Measurements from ENCODE around the gene NEK8.

NEK8 gene

DNA sequence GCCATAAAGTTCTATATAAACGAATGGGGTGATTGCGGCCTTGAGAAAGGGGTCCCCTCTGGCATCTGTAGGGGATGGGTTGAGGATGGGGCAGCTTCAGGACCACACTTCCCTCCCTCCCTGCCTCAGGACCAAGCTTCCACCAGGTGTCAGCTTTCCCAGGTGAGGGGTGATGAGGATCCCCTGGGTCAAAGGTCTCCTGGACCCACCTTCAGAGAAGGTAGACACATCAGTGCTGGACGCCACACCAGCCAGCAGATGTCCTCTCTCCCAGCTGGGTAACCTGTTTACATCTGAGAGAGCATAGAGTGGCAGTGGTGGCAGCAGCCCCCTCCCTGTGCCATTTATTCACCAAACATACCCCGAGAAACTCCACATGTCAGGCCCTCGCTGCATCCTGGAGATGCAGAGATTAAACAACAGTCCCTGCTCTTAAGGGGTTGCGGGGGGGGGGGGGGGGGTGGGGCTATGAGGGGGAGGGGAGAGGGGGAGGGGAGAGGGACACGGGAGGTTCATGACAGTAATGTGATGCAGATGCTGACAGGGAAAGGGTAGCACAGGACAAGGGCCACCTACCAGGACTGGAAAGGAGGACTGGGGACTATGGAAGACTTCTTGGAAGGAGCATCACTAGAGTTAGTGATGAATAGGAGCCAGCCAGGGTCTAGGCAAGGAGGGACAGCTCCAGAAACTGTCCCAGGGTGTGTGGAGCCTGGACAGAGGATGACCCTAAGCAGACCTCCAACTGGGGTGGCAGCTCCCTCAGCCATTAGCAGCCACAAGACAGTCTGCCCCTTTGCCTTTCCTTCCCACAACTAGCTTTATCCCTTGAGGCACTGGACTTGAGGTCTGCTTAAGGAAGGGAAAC, 21.9 kb upstream of the NEK8 start:
- DNase-seq (ENCODE audit: low spot score), result no peak
- H3K27ac ChIP-seq, result no peak overlapping the region; the same call in 1 of the 2 replicates
- ChIA-PET POLR2A (ENCODE audit: low non-redundant PET) (no interaction called here), CTCF (interaction anchor here (0.6 kb wide), 1 partner anchor 22 kb away, joined by 5 read pairs; no protein-coding TSS in a partner anchor)
- TF ChIP-seq, protein P1, sequence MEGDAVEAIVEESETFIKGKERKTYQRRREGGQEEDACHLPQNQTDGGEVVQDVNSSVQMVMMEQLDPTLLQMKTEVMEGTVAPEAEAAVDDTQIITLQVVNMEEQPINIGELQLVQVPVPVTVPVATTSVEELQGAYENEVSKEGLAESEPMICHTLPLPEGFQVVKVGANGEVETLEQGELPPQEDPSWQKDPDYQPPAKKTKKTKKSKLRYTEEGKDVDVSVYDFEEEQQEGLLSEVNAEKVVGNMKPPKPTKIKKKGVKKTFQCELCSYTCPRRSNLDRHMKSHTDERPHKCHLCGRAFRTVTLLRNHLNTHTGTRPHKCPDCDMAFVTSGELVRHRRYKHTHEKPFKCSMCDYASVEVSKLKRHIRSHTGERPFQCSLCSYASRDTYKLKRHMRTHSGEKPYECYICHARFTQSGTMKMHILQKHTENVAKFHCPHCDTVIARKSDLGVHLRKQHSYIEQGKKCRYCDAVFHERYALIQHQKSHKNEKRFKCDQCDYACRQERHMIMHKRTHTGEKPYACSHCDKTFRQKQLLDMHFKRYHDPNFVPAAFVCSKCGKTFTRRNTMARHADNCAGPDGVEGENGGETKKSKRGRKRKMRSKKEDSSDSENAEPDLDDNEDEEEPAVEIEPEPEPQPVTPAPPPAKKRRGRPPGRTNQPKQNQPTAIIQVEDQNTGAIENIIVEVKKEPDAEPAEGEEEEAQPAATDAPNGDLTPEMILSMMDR (conservative IDR thresholded peaks at IDR 0.05; ENCODE audit: low read depth), result no peak

GRCh38 chr17:28707339-28707720, 21.3 kb upstream of the NEK8 start:
- no peak overlapping the region; the same call in 1 of the 2 replicates for H3K27ac ChIP-seq
- no peak for DNase-seq (ENCODE audit: low spot score)
- POLR2A ChIA-PET (ENCODE audit: low non-redundant PET), result no interaction called here
- CTCF ChIA-PET, result no interaction called here
- TF ChIP-seq, protein P1 (conservative IDR thresholded peaks at IDR 0.05; ENCODE audit: low read depth), result no peak

DNA sequence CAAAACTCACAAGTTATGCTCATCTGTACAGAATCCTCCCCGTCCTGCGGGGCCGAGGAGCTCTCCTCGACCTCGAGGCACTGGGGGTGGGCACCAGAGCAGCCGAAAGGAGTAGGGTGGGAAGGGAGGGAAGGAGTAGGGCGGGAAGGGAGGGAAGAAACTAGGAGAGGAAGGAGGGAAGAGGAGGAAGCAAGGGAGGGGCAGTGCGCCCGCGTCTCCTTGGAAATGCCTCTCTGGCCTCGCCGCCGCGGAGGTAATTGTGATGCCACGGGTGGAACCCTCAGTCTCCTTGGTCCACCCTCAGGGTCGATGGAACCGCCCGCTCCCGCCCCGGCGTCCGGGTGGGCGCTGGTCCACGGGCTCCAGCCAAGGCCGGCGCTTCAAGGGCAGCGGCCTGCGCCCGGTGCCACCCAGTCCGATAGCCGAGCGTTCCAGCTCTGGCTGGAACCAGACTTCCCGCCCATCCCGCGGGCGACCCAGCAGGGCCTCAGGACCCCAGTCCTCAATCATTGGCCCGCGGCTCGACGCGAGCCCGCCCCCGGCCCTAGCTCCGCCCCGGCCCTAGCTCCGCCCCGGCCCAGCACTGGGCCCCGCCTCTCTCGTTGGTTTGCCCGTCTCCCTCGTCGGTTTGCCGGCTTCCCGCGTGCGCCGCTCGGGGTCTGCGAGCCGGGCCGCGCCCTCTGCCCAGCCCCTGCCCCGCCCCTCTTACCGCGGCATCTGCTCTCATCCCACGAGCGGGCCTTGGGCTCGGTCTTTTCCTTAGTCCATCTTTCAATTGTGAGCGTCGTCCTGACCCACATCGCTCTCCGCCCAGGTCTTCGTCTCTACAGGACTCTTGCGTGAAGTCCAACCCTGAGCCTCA, 17.5 kb upstream of the NEK8 start:
- ChIA-PET POLR2A (ENCODE audit: low non-redundant PET) (interaction anchor here (0.5 to 1.7 kb wide), 2 partner anchors 9 to 64 kb away, joined by 7 to 11 read pairs; partner anchors contain the start of gene RPL23A), CTCF (interaction anchor here (0.6 to 0.8 kb wide), 2 partner anchors 27 to 76 kb away, joined by 3 to 7 read pairs; no protein-coding TSS in a partner anchor)
- H3K27ac ChIP-seq, result peak overlapping the region; percentile 96
- peak; percentile 89 for DNase-seq (ENCODE audit: low spot score)
- TF ChIP-seq, protein P1 (conservative IDR thresholded peaks at IDR 0.05; ENCODE audit: low read depth), result no peak

GRCh38 chr17:28711723-28712031, 16.9 kb upstream of the NEK8 start, which contains the start of gene PROCA1:
Gene PROCA1, minus strand, starts transcription at chr17:28711888. Its CDS starts 228 bp downstream, at chr17:28711660.
- POLR2A ChIA-PET (ENCODE audit: low non-redundant PET), result interaction anchor here (1.7 kb wide), 1 partner anchor 8 kb away, joined by 11 read pairs; the partner anchor contains the start of gene RPL23A
- DNase-seq (ENCODE audit: low spot score), result no peak
- TF ChIP-seq, protein P1 (conservative IDR thresholded peaks at IDR 0.05; ENCODE audit: low read depth), result no peak
- CTCF ChIA-PET, result interaction anchor here (0.8 to 1.0 kb wide), 2 partner anchors 11 to 15 kb away, joined by 3 to 5 read pairs; no protein-coding TSS in a partner anchor
- peak within 1 kb of the TSS; percentile 96 for H3K27ac ChIP-seq

- TF ChIP-seq, protein P1 (conservative IDR thresholded peaks at IDR 0.05; ENCODE audit: low read depth), result no peak
- POLR2A ChIA-PET (ENCODE audit: low non-redundant PET), result interaction anchor here (0.5 kb wide), 1 partner anchor 141 kb away, joined by 4 read pairs; no protein-coding TSS in a partner anchor
- H3K27ac ChIP-seq, result peak overlapping the region; percentile 96
- CTCF ChIA-PET, result interaction anchor here (0.5 to 1.0 kb wide), 3 partner anchors 8 to 14 kb away, joined by 3 to 5 read pairs (median 4); no protein-coding TSS in a partner anchor
- DNase-seq (ENCODE audit: low spot score), result no peak
Observed at GRCh38 chr17:28712032-28712704, 16.4 kb upstream of the NEK8 start.
